ENCODE measurements around the gene SOCS1. TPM values are rescaled to one million over a fixed set of nuclear protein-coding genes. Genes with fewer than 3 reads are reported as not detected.

Gene SOCS1
- total and polyA plus RNA-seq, 2 donors (not counting 3 experiments of a cell fraction or from before 2014, with no cell fraction given): 1.1 to 1.7 TPM

GRCh38 chr16:11295672-11296071 is 39.7 kb upstream of the SOCS1 start:
- Histone ChIP-seq H3K9me1 (replicated peaks; ENCODE audit: control insufficient read depth, extremely low read depth, insufficient read depth, low read length) (no peaks in the 10 kb centered on the region), H3K27ac (ENCODE audit: insufficient read depth, low read depth, low read length) (no peak overlapping the region), H3K4me1 (ENCODE audit: control insufficient read depth, extremely low read depth, insufficient read depth, low read length) (no peaks in the 10 kb centered on the region), H3K36me3 (ENCODE audit: control insufficient read depth in 2 of 2, extremely low read depth in 1 of 2, insufficient read depth in 2 of 2, low read length in 2 of 2) (no peaks in the 10 kb centered on the region), H3K9ac (replicated peaks; ENCODE audit: extremely low read depth, insufficient read depth, low read length) (no peak overlapping the region), H2AFZ (ENCODE audit: low read depth, low read length) (no peak overlapping the region), H3K4me3 (replicated peaks in 1 of 3; ENCODE audit: insufficient read depth in 1 of 3, low read depth in 1 of 3, low read length in 3 of 3) (no peak overlapping the region), H3K9me3 (replicated peaks; ENCODE audit: control insufficient read depth, insufficient read depth, low read length) (no peaks in the 10 kb centered on the region), H4K20me1 (replicated peaks; ENCODE audit: control insufficient read depth, extremely low read depth, insufficient read depth, low read length) (no peaks in the 10 kb centered on the region), H3K79me2 (ENCODE audit: control insufficient read depth, insufficient read depth, low read length) (no peaks in the 10 kb centered on the region), H3K4me2 (ENCODE audit: insufficient read depth, low read length) (no peak overlapping the region), H3K27me3 (ENCODE audit: control insufficient read depth in 2 of 2, insufficient read depth in 2 of 2, low read length in 2 of 2) (no peaks in the 10 kb centered on the region)
- no TSS peak for BruUV-seq (replicated peaks)
- DNase-seq (ENCODE audit: low read depth, low spot score): no peak
- CTCF ChIA-PET: no interaction called here
- intact Hi-C loops (cut with micrococcal nuclease) (no loop called here), dilution Hi-C loops (cut with MboI; ENCODE audit: extremely low pct_ligation_motif_present, low sequenced_read_pairs) (no loop called here)
- POLR2A ChIA-PET: no interaction called here
- no peak for FAIRE-seq
- TF ChIP-seq POLR2AphosphoS5 (IDR thresholded peaks at IDR 0.05; ENCODE audit: insufficient read depth, low read depth, low read length): no peak
- no peak for TF ChIP-seq MYC (IDR thresholded peaks at IDR 0.05; ENCODE audit: low read depth, low read length)
- no peak for TF ChIP-seq EZH2 (IDR thresholded peaks at IDR 0.05; ENCODE audit: borderline replicate concordance, low read depth, low read length, severe bottlenecking)
- TF ChIP-seq POLR2A (IDR thresholded peaks at IDR 0.05; ENCODE audit: low read depth, low read length): no peak
- TF ChIP-seq, protein P1, sequence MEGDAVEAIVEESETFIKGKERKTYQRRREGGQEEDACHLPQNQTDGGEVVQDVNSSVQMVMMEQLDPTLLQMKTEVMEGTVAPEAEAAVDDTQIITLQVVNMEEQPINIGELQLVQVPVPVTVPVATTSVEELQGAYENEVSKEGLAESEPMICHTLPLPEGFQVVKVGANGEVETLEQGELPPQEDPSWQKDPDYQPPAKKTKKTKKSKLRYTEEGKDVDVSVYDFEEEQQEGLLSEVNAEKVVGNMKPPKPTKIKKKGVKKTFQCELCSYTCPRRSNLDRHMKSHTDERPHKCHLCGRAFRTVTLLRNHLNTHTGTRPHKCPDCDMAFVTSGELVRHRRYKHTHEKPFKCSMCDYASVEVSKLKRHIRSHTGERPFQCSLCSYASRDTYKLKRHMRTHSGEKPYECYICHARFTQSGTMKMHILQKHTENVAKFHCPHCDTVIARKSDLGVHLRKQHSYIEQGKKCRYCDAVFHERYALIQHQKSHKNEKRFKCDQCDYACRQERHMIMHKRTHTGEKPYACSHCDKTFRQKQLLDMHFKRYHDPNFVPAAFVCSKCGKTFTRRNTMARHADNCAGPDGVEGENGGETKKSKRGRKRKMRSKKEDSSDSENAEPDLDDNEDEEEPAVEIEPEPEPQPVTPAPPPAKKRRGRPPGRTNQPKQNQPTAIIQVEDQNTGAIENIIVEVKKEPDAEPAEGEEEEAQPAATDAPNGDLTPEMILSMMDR (IDR thresholded peaks at IDR 0.05; ENCODE audit: extremely low read depth in 1 of 2, insufficient read depth in 1 of 2, low read depth in 1 of 2, low read length in 2 of 2): no peak

GRCh38 chr16:11292076-11292748 is 36.2 kb upstream of the SOCS1 start:
- no peak overlapping the region for H2AFZ ChIP-seq (ENCODE audit: low read depth, low read length)

More at GRCh38 chr16:11292076-11292748, 36.2 kb upstream of the SOCS1 start:
- no peak overlapping the region for H3K27ac ChIP-seq (ENCODE audit: insufficient read depth, low read depth, low read length)
- no peaks in the 10 kb centered on the region for H4K20me1 ChIP-seq (replicated peaks; ENCODE audit: control insufficient read depth, extremely low read depth, insufficient read depth, low read length)
- intact Hi-C loops (cut with micrococcal nuclease): no loop called here
- DNase-seq (ENCODE audit: low read depth, low spot score): no peak
- no peak overlapping the region for H3K4me3 ChIP-seq (replicated peaks in 1 of 3; ENCODE audit: insufficient read depth in 1 of 3, low read depth in 1 of 3, low read length in 3 of 3)
- H3K4me2 ChIP-seq (ENCODE audit: insufficient read depth, low read length): no peak overlapping the region
- POLR2A ChIA-PET: interaction anchor here (0.6 kb wide), 1 partner anchor 87 kb away, joined by 3 read pairs; no protein-coding TSS in a partner anchor
- no peaks in the 10 kb centered on the region for H3K9me1 ChIP-seq (replicated peaks; ENCODE audit: control insufficient read depth, extremely low read depth, insufficient read depth, low read length)
- no peaks in the 10 kb centered on the region for H3K4me1 ChIP-seq (ENCODE audit: control insufficient read depth, extremely low read depth, insufficient read depth, low read length)
- no peak overlapping the region for H3K9ac ChIP-seq (replicated peaks; ENCODE audit: extremely low read depth, insufficient read depth, low read length)
- peak; percentile 33 for FAIRE-seq
- CTCF ChIA-PET: interaction anchor here (1.0 to 1.3 kb wide), 2 partner anchors 23 to 41 kb away, joined by 3 read pairs; partner anchors contain the start of gene TNP2
- no peaks in the 10 kb centered on the region for H3K79me2 ChIP-seq (ENCODE audit: control insufficient read depth, insufficient read depth, low read length)
- H3K9me3 ChIP-seq (replicated peaks; ENCODE audit: control insufficient read depth, insufficient read depth, low read length): no peaks in the 10 kb centered on the region
- BruUV-seq (replicated peaks): no TSS peak
- H3K36me3 ChIP-seq (ENCODE audit: control insufficient read depth in 2 of 2, extremely low read depth in 1 of 2, insufficient read depth in 2 of 2, low read length in 2 of 2): no peaks in the 10 kb centered on the region
- H3K27me3 ChIP-seq (ENCODE audit: control insufficient read depth in 2 of 2, insufficient read depth in 2 of 2, low read length in 2 of 2): peaks cover 0 to 3% of the 10 kb centered on the region in 2 experiments
- TF ChIP-seq POLR2AphosphoS5 (IDR thresholded peaks at IDR 0.05; ENCODE audit: insufficient read depth, low read depth, low read length) (no peak), GATA2 (IDR thresholded peaks at IDR 0.05; ENCODE audit: insufficient read depth, insufficient read length, low read depth, low read length) (no peak), EZH2 (IDR thresholded peaks at IDR 0.05; ENCODE audit: borderline replicate concordance, low read depth, low read length, severe bottlenecking) (no peak), JUN (IDR thresholded peaks at IDR 0.05; ENCODE audit: borderline replicate concordance, insufficient read depth, insufficient read length, low read depth) (no peak), POLR2A (IDR thresholded peaks at IDR 0.05; ENCODE audit: low read depth, low read length) (no peak), MAX (IDR thresholded peaks at IDR 0.05; ENCODE audit: insufficient read depth, insufficient read length) (no peak), FOS (IDR thresholded peaks at IDR 0.05; ENCODE audit: borderline replicate concordance, insufficient read depth, low read length) (no peak), MYC (IDR thresholded peaks at IDR 0.05; ENCODE audit: low read depth, low read length) (no peak)
- TF ChIP-seq, protein P1 (IDR thresholded peaks at IDR 0.05; ENCODE audit: extremely low read depth in 1 of 2, insufficient read depth in 1 of 2, low read depth in 1 of 2, low read length in 2 of 2): no peak
- dilution Hi-C loops (cut with MboI; ENCODE audit: extremely low pct_ligation_motif_present, low sequenced_read_pairs): no loop called here
